Posterior cingulate gyrus (tissue), 11 donors: ENCODE measurements around the gene HCRTR1.
"Not testable (repeated sequence)": the region's sequence is repeated elsewhere in the genome, so short reads cannot be mapped to it uniquely, and the experiment has no call there.

Experiments used
- DNase-seq, 10 donors: peaks; one replicate each; pipeline versions ENCODE4 v3.0.0 to v3.0.0-alpha.2; 2020 to 2021; ENCODE audit warnings: mixed read lengths in 3 of 10
- intact Hi-C: fragments of 100-400 bp; cut with DNase I; formaldehyde crosslinking; loops from one replicate; pipeline ENCODE4 v1.15.1; 2023

The HCRTR1 gene

DNA sequence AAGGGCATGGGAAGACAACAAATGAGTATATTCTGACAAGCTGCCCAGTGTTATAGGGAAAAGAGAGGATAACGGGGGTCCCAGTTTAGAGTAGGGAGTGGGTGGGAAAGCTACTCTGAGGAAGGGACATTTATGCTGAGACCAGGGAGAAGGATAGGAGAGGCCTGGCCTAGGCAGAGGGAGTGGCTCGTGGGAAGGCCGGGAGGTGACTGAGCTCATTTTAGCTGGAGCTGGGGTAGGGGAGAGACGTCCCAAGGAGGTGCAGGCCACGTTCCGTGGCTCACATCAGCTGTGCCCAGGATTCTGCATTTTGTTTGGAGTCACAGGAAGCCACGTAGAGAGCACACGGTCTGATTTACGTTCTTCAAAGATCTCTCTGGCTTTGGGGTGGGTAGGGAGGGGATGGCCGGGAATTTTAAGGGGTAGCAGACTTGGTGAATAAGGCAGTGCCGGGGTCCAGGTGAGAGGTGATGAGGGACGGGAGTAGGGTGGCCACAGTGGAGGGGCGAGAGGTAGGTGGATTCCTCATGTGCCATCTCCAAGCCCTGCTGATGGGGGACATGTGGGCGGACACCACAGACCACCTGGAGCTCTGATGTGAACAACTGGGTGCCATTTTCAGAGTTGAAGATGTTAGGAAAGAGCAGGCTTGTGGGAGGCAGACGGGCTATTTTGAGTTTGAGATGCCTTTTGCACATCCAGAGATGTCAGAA, 36.4 kb upstream of the HCRTR1 start:
- intact Hi-C loops, result no loop called here
- DNase-seq, result peak in 1 of 10 donors; percentile 57

DNA sequence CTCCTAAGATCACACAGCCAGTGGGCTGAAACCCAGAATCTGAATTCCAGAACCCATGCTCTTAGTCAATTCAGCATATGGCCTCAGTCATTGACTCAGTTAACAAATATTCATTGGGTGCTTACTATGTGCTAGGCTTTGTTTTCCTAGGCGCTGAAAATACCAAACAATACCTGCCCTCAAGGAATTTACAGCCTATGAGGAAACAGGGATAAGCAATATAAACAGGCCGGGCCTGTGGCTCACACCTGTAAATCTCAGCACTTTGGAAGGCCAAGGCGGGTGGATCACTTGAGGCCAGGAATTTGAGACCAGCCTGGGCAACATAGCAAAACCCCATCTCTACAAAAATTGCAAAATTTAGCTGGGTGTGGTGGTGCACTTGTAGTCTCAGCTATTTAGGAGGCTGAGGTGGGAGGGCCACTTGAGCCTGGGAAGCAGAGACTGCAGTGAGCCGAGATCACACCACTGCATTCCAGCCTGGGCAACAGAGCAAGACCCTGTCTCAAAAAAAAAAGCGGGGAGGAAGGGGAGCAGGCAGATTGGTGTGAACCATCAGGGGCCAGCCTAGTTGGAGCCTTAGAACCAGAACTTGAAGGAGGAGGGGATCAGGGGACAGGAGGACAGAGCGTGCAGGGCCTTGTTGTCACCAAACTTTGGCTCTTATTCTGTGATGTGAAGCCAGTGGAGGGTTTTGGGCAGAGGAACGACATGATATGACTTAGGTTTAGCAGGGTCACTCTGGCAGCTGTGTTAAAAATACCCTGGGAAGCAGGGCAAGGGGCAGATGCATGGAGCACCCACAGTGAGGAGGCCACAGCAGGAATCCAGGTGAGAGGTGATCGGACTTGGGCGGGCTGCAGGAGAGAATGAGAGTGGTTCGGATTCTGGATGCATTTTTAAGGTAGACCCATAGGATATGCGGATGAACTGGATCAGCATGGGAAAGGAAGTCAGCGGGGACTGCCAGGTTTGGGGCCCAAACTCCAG, 35.4 kb upstream of the HCRTR1 start:
- peak in 1 of 10 donors; percentile 40 for DNase-seq
- intact Hi-C loops, result no loop called here

DNA sequence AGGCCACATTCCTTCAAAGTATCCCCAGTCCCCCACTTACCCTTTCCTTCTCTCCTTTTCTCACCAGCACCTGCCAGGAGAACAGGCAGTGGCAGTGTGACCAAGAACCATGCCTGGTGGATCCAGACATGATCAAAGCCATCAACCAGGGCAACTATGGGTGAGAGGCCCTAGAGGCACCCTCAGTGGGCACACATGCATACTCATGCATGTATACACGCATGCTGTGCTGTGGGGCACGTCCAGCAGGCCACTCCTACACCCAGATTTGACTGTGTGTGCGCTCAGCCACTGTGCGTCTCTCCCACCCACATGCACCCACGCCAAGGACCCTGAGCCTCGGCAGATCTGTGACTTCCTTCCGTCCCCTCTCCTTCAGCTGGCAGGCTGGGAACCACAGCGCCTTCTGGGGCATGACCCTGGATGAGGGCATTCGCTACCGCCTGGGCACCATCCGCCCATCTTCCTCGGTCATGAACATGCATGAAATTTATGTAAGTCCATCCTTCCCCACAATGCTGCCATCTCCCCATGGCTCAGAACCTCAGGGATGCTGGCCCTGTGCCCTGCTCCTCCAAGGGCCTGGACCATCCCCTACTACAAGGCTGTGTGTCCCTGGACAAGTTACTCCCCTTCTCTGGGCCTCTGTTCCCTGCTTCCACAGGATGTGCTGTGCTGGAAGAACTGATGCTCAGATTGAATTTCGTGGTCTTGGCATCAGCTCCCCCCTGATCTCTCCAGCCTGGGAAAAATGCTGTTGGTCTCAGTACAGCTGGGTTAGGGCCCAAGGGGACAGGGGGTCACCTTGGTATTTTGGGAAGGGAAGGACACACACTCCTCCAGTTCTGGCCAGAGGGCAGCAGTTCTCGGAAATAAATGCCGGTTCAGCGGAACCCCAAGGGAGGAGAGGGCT, 34.2 kb upstream of the HCRTR1 start:
- DNase-seq, result peak in 1 of 10 donors; percentile 62
- intact Hi-C loops, result no loop called here

DNA sequence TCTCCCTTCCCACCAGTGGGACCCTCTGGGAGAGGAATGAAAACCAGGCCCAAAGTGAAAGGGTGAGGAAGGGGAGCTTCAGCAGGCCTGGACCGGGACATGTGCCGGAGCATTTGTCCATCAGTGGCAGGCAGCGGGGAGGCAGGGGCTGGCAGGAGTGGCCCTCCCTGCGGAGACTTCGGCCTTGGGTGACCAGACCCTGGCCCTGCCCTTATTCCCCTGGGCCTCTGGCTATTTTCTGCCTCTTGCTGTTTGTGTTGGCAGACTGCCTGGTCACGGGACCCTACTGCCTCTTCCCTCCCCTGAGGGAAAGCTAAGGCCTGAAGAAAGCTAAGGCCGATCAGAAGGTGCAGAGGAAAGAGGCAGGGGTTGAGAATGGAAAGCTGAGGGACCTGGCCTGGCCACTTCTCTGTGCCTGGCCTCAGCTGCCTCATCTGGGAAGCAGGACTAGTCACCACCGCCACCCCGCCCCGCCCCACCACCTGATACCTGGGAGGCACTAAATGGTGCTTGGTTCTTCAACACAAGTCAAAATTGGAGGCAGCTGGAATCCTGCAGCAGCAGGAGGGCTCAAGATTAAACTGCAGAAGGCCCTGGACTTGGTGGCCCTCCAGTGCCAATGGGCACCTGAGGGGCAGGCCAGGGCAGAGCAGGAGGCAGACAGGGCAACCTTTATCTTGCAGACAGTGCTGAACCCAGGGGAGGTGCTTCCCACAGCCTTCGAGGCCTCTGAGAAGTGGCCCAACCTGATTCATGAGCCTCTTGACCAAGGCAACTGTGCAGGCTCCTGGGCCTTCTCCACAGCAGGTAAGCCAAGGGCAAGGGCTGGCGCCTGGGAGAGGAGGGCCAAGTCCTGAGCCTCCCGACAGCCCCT, 33.3 kb upstream of the HCRTR1 start:
- peak in 4 of 10 donors; percentile 20 to 85 (median 31) for DNase-seq
- intact Hi-C loops, result no loop called here

DNA sequence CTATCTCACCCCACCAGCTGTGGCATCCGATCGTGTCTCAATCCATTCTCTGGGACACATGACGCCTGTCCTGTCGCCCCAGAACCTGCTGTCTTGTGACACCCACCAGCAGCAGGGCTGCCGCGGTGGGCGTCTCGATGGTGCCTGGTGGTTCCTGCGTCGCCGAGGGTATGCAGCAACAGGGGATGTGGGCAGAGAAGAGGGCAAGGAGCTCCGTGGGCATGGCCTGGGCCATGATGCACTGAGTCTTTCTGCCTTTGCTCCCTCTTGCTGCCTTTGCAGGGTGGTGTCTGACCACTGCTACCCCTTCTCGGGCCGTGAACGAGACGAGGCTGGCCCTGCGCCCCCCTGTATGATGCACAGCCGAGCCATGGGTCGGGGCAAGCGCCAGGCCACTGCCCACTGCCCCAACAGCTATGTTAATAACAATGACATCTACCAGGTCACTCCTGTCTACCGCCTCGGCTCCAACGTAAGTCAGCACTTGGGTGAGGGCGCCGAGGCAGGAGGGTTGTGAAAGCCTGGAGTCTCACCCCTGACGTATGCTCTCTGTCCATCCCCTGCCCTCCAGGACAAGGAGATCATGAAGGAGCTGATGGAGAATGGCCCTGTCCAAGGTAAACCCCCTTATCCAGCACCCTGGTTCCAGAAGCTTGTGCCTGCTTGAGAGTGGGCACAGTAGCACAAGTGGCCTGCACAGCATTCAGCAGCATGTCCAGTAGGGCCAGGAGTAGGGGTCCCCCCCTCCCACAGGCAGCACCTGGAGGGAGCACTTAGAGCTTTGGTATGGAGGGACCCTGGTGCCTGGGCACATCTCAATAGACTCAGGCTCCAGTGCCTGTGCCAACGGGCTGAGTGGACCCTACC, 32.4 kb upstream of the HCRTR1 start:
- DNase-seq, result peak in 1 of 10 donors; percentile 73
- intact Hi-C loops, result no loop called here

DNA sequence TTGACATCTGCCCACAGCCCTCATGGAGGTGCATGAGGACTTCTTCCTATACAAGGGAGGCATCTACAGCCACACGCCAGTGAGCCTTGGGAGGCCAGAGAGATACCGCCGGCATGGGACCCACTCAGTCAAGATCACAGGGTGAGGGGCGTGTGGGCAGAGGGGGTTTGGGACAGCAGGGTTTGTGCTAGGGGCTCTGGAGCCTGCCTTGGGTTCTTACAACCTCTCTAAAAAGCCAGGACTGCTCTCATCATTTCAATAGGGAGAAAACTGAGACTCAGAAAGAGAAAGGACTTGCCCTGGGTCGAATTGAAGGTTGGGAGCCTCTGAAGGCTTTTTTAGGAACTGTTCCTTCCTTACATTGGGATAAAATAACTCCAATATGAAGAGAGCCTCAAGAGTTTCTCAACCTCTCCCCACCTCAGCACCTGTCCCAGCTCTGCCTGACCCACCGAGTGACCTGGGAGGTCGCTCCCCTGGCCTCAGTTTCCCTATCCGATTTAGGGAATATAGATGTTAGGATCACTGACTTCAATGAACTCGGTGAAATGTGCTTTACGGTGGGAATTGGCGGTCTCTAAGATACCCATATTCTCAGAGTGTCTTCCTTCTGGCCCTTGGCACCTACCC, 31.6 kb upstream of the HCRTR1 start:
- DNase-seq, result peak in 1 of 10 donors; percentile 59

DNA sequence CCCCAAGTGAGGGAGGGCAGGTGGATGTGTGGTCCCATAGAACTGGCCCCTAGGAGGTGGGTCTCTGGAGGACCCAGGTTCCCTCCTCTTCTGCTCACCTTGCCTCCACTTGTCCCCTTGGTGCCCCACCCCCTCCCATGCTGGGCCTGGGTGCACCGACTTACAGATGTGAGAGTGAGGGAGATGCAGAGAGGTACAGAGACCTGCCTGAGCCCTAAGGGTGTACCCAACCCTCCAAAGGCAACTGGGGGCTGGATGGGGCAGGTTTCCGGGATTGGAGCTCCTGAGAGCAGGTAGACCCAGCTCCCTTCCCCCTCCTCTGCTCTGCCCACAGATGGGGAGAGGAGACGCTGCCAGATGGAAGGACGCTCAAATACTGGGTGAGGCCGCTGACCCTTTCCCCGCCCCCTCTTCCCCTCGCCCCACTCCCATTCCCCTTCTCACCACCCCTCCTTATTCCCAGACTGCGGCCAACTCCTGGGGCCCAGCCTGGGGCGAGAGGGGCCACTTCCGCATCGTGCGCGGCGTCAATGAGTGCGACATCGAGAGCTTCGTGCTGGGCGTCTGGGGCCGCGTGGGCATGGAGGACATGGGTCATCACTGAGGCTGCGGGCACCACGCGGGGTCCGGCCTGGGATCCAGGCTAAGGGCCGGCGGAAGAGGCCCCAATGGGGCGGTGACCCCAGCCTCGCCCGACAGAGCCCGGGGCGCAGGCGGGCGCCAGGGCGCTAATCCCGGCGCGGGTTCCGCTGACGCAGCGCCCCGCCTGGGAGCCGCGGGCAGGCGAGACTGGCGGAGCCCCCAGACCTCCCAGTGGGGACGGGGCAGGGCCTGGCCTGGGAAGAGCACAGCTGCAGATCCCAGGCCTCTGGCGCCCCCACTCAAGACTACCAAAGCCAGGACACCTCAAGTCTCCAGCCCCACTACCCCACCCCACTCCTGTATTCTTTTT, 30.8 kb upstream of the HCRTR1 start:
- intact Hi-C loops, result no loop called here
- DNase-seq, result peak in 1 of 10 donors; percentile 65

More for the DNA sequence above, 31.6 kb upstream of the HCRTR1 start:
- intact Hi-C loops, result no loop called here

DNA sequence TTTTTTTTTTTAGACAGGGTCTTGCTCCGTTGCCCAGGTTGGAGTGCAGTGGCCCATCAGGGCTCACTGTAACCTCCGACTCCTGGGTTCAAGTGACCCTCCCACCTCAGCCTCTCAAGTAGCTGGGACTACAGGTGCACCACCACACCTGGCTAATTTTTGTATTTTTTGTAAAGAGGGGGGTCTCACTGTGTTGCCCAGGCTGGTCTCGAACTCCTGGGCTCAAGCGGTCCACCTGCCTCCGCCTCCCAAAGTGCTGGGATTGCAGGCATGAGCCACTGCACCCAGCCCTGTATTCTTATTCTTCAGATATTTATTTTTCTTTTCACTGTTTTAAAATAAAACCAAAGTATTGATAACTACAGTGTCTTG, 30.2 kb upstream of the HCRTR1 start:
- intact Hi-C loops, result not testable (repeated sequence)
- peak in 1 of 10 donors; percentile 30 for DNase-seq

DNA sequence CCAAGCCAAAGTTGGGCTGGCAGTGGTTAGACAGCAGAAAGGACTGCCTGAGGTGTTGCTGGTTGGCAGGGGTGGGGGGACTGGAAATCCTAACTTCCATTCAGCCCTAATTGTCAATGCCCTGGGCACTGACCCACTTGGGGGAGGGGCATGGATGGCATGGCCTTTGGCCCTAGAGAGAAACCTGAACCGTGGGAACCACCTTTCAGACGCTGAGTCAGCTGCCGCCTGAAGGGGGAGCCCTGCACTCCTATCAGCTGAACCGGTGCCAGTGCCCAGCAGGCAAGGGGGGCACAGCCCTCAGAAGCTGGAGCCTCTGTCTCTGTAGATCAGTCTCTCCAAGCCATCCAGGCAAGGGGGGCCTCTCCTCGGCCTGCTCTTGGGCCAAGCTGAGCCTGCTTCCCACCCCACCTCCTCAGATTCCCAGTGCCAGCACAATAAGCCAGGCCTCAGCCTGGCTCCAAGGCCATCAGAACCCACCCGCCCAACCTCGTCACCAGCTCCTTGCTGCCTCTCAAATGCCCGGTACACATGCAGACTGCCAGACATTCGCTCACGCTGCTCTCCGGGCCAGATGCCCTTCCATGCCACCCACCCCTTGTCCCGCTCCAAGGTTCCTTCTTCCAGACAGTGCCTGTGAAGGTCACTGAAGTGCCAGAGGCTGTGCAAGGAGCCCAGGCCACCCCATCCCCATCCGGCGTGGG, 29.6 kb upstream of the HCRTR1 start:
- intact Hi-C loops, result no loop called here
- peak in 6 of 10 donors; percentile 30 to 83 (median 40) for DNase-seq

DNA sequence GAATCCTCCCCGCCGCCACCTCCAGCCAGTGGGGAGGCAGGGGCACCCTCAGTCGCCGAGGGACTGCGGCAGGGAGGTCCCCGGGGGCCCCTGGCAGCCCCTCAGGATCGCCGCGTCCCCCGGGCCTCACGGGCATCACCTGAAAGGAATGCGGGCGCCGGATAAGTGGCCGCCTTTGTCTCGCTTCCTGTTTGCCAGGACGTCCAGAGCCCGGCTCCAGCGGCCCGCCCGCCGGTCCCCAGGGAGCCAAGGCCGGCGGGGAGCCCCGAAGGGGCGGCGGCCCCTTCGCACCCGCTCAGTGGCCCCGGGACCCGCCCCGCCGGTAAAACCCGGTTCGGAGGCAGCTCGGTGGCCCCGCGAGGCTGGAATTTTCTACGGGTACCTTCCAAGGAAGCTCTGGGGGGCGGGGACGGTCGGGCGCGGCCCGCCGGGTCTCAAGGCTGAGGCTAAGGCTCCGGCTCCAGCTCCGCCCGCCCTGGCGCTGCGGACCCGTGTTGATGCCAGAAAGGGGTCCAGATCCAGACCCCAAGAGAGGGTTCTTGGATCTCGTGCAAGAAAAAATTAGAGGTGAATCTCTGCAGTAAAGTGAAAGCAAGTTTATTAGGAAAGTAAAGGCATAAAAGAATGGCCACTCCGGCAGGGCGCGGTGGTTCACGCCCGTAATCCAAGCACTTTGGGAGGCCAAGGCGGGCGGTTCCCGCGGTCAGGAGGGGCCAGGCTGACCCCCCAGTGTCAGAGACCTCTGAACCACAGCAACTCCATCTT, 28.6 kb upstream of the HCRTR1 start:
- intact Hi-C loops, result no loop called here
- peak in 1 of 10 donors; percentile 77 for DNase-seq

DNA sequence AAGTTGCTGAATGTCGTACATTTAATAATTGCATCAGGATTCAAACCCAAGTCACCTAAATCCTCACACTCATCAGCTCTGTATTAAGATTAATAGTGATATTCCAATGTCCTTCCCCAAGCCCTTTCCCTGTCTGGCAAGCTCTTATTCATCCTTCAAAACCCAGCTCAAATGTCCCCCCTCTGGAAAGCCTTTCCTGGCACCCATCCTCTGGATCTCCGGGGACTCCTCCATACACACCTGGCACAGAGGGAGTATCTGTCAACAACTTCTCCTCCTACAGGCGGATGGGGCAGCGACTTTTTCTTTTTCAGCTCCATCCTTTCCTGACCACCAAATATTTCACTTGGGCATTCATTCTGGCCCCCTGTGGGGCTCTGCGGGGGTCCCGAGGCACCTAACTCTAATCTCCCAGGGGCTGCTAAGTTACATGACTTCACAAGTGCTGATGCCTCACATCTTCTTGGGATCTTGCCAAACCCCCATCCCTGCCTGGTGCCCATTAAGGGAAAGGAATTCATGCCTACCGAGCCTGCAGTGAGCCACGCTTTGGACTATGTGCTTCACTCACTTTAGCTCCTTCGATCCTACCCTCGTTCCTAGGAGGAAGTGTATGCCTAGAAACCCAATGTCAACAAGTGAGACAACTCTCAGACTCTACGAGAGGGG, 25.9 kb upstream of the HCRTR1 start:
- DNase-seq, result peak in 1 of 10 donors; percentile 60
- intact Hi-C loops, result no loop called here

DNA sequence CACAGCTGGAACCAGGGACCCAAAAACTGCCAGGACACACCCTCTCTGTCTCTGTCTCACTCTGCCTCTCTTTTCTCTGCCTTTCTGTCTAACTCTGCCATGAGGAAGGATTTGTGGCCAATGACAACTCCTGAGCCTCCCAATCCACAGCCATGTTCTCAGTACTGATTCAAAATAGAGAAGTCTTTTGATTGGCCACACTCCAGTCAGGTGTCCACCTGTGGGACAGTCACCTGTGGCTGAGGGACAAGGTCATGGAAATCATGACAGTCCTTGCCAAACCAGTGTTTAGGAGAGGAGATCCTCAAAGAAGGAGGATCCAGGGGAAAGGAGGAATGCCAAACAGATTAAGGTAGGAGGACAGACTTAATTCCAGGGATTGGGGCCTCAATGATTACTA, 25.4 kb upstream of the HCRTR1 start:
- DNase-seq, result peak in 1 of 10 donors; percentile 24

DNA sequence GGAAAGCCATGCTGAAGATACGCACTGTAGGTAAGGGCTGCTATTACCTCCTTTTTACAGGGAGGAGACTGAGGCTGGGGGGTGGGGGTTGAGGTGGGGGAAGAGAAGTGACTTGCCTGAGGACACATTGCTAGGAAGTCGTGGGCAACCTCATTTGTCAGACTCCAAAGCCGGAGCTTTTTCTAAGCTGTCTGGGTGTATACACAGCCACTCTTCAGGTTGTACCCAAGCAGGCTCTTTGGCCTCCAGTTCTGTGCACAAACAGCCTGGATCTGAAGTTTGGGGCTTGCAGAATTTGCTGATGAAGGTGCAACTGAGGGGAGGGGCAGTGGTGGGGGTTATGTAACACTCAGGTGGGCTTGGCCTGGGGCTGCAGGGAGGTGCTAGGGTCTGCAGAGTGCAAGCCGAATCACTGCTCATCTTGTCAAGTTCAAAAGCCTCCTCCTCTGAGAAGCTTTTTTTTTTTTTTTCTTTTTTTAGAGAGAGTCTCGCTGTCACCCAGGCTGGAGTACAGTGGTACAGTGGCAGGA, 24.3 kb upstream of the HCRTR1 start:
- DNase-seq, result peak in 1 of 10 donors; percentile 62
- intact Hi-C loops, result no loop called here

More for the DNA sequence above, 25.4 kb upstream of the HCRTR1 start:
- intact Hi-C loops, result no loop called here
